HG03060 (cell line): ENCODE data around the gene RASL10A.

Experiments used
- ATAC-seq: cut with Tn5 transposase; IDR thresholded peaks from one replicate; pipeline ENCODE4 v1.9.1; 2021; ENCODE audit warnings: low read depth, moderate number of reproducible peaks; ENCODE audit not compliant: unreplicated experiment

Gene RASL10A

GRCh38 chr22:29307596-29308147 is 7.8 kb downstream of the RASL10A start:
- no peak for ATAC-seq

GRCh38 chr22:29306835-29307595 is 8.5 kb downstream of the RASL10A start:
- ATAC-seq, result no peak

- ATAC-seq, result no peak
Measured at GRCh38 chr22:29306175-29306834, 9.2 kb downstream of the RASL10A start, which contains the start of gene GAS2L1. GAS2L1 (plus strand) TSS chr22:29306650; CDS start chr22:29308106, 1,456 bp downstream.

DNA sequence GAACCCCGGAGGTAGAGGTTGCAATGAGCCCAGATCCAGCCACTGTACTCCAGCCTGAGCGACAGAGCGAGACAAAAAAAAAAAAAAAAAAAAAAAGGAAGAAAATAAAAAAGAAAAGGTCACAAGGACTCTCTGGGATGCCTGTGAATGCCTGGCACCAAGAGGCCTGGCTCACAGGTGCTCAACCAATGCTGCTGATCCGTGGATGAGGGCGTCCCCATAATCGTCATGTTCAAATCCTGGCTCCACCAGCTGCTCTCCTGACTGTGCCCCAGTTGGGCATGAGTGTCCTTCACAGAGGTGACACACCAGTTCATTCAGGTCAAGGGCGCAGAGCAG is 9.7 kb downstream of the RASL10A start:
- no peak for ATAC-seq

GRCh38 chr22:29302681-29303465 is 12.6 kb downstream of the RASL10A start:
- no peak for ATAC-seq

GRCh38 chr22:29302402-29302680 is 13.2 kb downstream of the RASL10A start:
- ATAC-seq, result no peak

DNA sequence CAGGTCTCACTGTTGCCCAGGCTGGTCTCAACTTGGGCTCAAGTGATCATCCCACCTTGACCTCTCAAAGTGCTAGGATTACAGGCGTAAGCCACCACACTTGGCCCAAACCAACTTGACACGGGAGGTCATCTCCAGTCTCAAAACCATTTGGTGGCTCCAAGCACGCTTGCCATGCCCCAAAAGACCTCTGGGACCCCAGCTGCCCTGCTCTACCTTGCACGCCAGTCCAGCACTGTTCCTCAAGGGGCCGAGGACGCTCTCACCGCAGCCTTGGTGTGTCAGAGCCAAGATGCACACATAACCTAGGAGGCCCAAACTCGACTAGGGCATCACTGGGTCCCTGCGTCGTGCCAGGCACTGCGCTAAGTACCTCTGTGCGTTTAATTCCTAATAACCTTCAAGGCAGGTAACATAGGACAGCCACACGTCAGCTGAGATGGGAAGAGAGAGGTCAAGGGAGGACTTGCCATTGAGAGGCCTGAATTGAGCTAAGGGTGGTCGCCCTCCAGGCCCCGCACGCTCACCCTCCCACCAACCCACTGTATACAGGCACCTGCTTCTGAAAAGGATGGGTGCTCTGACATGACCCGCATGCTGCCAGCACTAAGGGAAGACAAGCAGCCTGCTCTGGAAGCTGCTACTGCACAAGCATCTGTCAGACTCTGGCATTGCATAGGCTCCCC is 13.6 kb downstream of the RASL10A start:
- no peak for ATAC-seq

DNA sequence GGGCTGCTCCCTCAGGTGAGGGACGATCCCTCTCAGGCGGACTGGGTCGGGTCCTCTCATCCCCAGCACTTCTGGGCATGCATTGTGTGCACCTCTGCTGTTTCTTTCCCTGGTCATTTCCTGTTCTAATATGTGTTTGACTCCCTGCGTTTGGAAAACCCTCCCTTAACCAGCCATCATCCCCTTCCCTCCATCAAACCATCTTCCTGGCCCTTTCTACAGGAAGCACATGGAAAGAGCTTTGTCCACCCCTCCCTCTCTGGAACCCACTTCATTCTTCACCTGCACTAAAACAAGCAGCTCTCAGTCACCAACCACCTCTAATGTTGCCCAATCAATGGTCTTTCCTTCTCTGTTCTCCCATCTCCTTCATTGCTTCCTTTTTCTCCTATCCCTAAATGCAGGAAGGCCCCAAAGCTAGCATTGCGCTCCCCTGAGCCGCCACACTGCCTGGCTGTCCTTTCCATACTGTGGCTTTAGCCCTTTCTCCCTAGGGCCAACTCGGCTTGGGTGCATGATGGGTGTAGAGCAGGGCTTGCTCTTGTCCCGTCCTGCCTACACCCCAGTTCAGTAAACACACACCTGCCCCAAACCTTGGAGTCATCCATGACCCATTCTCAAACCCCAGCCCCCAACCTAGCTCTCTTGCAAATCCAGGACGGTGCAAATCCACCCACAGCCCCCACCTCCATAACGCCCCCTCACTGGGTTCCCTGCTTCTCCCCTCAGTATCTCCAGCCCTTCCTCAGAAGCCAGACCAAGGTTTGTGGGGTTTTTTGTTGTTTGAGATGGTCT is 14.5 kb downstream of the RASL10A start:
- ATAC-seq, result no peak

DNA sequence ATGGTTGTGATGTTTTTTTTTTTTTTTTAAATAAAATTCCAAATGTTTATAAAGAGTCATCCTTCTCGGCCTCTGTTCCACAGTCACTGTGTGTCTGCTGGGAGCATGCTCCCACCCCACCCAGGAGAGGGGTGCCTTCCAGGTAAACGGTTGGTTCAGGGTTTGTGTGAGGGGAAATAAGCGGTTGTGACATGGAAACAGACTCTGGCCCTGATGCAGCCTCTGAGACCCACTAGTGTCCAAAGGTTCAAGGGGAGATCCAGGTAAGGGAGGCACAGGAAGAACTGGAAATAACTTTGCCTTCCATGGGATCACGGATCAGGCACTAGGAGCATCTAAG is 15.1 kb downstream of the RASL10A start:
- no peak for ATAC-seq

- no peak for ATAC-seq
Measured at GRCh38 chr22:29299136-29299900, 16.2 kb downstream of the RASL10A start.

GRCh38 chr22:29298641-29299040 is 16.9 kb downstream of the RASL10A start:
- no peak for ATAC-seq

- no peak for ATAC-seq
Measured at GRCh38 chr22:29292379-29292778, 23.1 kb downstream of the RASL10A start.

DNA sequence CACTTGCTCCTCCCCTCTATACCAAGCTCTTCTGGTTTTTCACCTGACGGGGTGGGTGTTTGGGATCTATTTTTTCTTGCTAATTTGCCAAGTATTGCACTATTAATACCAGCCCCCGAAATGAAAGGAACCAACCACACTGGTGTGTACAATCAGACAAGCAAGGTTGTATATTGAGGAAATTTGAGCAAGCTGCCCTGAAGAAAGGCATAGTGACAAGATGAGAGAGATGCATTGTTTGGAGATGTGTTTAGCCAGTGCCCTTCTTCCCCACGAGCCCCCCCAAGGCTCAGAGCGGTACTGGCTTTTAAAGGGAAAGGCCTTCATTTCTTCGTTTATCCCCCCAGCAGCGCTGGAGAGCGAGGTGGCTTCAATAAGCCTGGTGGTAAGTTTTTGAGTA is 24.3 kb downstream of the RASL10A start:
- no peak for ATAC-seq

DNA sequence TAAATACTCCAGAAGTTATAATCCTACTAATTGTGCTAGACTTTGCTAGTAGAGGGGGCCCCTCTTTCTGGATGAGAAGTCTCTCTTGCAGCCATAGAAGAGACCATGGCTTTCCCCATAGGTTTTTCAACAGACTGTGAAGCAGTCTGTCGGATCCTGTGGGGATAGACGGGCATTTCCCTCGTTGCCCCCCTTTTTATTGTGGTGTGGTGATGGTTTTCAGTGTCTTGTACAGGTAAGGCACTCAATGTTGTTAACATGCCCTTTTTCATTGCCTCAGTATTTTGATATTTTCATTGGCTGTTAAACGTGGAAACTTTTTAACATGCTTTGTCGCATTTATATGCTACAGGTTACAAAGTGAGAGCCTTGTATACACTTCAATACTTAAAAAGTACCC is 25.4 kb downstream of the RASL10A start:
- ATAC-seq, result no peak

DNA sequence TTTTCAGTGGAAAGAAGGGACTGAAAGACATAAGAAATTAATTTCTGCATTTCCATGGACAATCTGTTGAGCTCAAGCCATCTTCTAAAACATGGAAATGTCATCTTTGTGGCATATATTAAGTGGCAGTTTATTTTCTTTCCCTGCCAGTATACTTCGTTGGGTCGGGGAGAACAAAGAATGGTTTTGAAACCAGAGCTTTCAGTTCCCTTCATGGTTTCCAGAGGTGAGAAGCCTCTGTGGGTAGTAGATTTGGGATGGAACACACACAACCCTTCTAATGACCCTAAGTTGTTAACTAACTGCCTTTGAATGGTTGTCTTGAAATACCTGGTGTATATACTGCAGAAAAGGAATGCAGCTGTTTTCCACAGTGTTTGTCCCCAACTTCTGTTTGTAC is 26.7 kb downstream of the RASL10A start:
- ATAC-seq, result no peak

GRCh38 chr22:29284196-29284595 is 31.3 kb downstream of the RASL10A start:
- ATAC-seq, result no peak

- no peak for ATAC-seq
Measured at GRCh38 chr22:29277927-29278326, 37.6 kb downstream of the RASL10A start.

DNA sequence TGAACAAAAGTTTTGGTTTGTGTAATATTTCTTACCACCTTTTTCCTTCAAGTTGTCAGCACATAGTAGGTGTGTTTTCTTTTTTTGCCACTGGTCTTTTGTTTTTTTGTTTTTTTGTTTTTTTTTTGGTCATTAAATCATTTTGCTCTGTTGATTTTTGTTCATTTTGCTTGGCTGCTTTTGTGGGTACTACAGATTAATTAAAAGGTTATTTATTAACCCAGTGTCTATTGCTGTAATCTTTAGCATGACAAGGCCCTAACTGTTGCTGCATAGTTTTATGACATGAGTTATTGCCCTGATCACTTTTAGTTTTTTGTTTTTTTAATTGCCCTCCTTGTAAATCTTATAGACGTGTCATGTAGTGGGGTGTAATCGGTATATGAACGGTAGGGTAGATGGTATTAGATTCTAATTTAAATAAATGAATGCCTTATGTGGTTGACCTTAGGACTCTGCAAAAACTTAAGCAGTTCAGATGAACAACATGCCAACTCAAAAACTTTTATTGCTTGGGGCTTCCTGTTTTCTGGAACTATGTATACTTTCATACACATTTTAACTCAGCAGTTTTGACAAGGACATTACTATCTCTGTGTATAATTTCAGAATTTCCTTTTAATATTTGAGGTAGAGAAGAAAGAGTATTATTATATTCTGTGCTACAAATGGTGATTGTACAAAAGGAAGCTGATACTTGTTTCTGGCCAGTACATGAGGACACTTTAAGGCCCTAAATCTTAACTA is 39.5 kb downstream of the RASL10A start:
- ATAC-seq, result no peak

- no peak for ATAC-seq
Measured at GRCh38 chr22:29275167-29275566, 40.3 kb downstream of the RASL10A start.
